Prostate gland (tissue), 2 donors: ENCODE results near the gene PRIMA1. TPM values are rescaled to one million over a fixed set of nuclear protein-coding genes. Genes with fewer than 3 reads are reported as not detected.

ENCODE experiments used
- DNase-seq: peaks from one replicate; pipeline ENCODE4 v3.0.0-alpha.2; 2019; ENCODE audit warnings: low spot score
- H3K27ac ChIP-seq, 2 donors: fragments of 200-600 bp; sonication (generic); 2 replicates each; pipeline ENCODE4 v1.5.1; 2017 to 2019
- H3K27me3 ChIP-seq: fragments of 200-600 bp; sonication (generic); replicated peaks from 2 replicates; pipeline ENCODE4 v1.5.1; 2019; ENCODE audit not compliant: insufficient read depth
- H3K36me3 ChIP-seq, 2 donors: fragments of 200-600 bp; sonication (generic); 1 replicate in 1 of 2; 2 replicates in 1 of 2; pipeline versions ENCODE4 v1.5.1 to v1.8.1; 2017 to 2019
- H3K4me1 ChIP-seq: fragments of 200-600 bp; sonication (generic); replicated peaks from 2 replicates; pipeline ENCODE4 v1.5.1; 2019
- H3K4me3 ChIP-seq, 2 donors: fragments of 200-600 bp; sonication (generic); 2 replicates each; pipeline ENCODE4 v1.5.1; 2017 to 2019
- H3K9me3 ChIP-seq: fragments of 200-600 bp; sonication (generic); 2 replicates; pipeline ENCODE4 v1.5.1; 2017
- POLR2A ChIP-seq: fragments of 450-650 bp; IDR thresholded peaks from one replicate; pipeline ENCODE4 v1.6.1; 2016; ENCODE audit warnings: antibody characterized with exemption, mild to moderate bottlenecking
- POLR2AphosphoS5 ChIP-seq: sonication (generic); formaldehyde crosslinking; IDR thresholded peaks from one replicate; pipeline ENCODE4 v1.6.1; 2017; ENCODE audit warnings: antibody characterized with exemption
- WGBS: methylation state at CpG from one replicate; pipeline ENCODE4 v1.1.5; 2018; 5-methylcytosine and 5-hydroxymethylcytosine counted together
- intact Hi-C: fragments of 100-400 bp; cut with DNase I; formaldehyde crosslinking; loops from one replicate; pipeline ENCODE4 v1.14.2; 2022
- total RNA-seq, 2 donors: library from RNA; depleted of rRNA; stranded (reverse); fragments of >200 nt; gene quantifications; one replicate each; pipeline ENCODE4 v1.1.0, GENCODE V29; 2016
- TF ChIP-seq, protein P1 (sequence below), 4 experiments: fragments of 200-600 bp in 2 of 4; fragments of 450-650 bp in 2 of 4; sonication (generic) in 2 of 4; IDR thresholded peaks; 1 replicate in 3 of 4; 2 replicates in 1 of 4; pipeline ENCODE4 v1.5.1; 2016 to 2019; ENCODE audit warnings: antibody characterized with exemption in 4 of 4, mild to moderate bottlenecking in 2 of 4, moderate library complexity in 2 of 4

The PRIMA1 gene
- total RNA-seq, 2 donors from 2014 or later, result 3.6 to 9.8 TPM

DNA sequence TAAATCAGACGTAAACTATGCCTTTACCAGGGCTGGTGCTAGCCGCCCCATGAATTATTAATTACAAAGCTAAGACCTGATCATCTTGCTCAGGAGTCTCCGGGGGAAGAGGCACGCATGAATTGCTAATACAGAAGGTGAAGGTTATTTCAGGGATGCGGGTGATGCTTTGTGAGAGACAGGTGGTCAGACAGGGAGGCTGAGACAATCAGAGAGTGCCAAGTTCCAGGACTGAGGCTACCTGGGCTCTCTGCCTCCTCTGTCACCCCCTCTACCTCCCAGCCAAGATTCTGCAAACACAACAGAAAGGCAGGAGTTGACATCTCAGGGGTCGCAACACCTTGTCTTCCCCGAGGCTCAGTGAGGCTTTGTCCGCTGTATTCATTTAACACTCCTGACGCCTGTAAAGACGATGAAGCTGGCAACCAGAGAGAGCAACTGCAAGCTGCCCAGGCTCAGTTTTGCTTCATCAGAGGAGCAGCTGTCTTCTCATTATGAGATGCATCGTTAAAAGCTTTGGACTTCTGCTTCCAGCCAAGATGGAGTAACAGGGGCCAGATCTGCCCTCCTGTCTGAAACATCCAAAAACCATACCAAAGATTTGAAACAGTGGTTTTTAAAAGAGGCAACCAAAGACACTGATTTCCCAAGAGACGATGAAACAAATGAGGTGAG lies 46.6 kb downstream of the PRIMA1 start:
- intact Hi-C loops, result no loop called here
- Histone ChIP-seq H3K4me1 (no peaks in the 10 kb centered on the region), H3K4me3 (no peak overlapping the region), H3K27ac (no peak overlapping the region), H3K27me3 (no peaks in the 10 kb centered on the region), H3K9me3 (no peaks in the 10 kb centered on the region), H3K36me3 (no peaks in the 10 kb centered on the region)
- no peak for DNase-seq
- TF ChIP-seq, protein P1, sequence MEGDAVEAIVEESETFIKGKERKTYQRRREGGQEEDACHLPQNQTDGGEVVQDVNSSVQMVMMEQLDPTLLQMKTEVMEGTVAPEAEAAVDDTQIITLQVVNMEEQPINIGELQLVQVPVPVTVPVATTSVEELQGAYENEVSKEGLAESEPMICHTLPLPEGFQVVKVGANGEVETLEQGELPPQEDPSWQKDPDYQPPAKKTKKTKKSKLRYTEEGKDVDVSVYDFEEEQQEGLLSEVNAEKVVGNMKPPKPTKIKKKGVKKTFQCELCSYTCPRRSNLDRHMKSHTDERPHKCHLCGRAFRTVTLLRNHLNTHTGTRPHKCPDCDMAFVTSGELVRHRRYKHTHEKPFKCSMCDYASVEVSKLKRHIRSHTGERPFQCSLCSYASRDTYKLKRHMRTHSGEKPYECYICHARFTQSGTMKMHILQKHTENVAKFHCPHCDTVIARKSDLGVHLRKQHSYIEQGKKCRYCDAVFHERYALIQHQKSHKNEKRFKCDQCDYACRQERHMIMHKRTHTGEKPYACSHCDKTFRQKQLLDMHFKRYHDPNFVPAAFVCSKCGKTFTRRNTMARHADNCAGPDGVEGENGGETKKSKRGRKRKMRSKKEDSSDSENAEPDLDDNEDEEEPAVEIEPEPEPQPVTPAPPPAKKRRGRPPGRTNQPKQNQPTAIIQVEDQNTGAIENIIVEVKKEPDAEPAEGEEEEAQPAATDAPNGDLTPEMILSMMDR (IDR thresholded peaks at IDR 0.05), result no peak
- TF ChIP-seq POLR2A (no peak), POLR2AphosphoS5 (no peak)
- 88% methylated on average over 12 of the region's 12 CpGs for WGBS

DNA sequence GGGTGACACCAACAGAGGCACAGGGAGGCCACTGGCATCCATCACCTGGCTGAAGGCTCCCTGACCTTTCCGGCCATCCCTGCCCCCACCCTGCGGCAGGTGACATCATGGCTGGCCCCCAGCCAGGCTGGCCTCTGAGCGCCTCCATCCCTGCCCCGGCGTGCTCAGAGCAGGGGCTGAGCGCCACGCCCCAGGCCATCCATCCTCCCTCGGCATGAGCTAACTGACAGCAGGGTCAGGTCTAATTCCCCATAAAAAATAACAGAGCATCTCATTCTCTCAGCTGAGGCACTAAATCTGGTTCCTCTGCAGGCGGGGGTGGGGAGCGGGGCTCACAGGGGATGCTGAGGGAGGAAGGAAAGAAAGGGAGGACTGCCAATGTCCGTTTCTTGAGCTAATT lies 50.7 kb downstream of the PRIMA1 start:
- Histone ChIP-seq H3K27ac (no peak overlapping the region), H3K4me3 (no peak overlapping the region), H3K9me3 (no peaks in the 10 kb centered on the region), H3K4me1 (no peaks in the 10 kb centered on the region), H3K36me3 (no peaks in the 10 kb centered on the region), H3K27me3 (no peaks in the 10 kb centered on the region)
- intact Hi-C loops, result no loop called here
- TF ChIP-seq POLR2A (no peak), POLR2AphosphoS5 (no peak)
- TF ChIP-seq, protein P1 (IDR thresholded peaks at IDR 0.05), result no peak
- DNase-seq, result no peak
- 81% methylated on average over 11 of the region's 11 CpGs for WGBS

DNA sequence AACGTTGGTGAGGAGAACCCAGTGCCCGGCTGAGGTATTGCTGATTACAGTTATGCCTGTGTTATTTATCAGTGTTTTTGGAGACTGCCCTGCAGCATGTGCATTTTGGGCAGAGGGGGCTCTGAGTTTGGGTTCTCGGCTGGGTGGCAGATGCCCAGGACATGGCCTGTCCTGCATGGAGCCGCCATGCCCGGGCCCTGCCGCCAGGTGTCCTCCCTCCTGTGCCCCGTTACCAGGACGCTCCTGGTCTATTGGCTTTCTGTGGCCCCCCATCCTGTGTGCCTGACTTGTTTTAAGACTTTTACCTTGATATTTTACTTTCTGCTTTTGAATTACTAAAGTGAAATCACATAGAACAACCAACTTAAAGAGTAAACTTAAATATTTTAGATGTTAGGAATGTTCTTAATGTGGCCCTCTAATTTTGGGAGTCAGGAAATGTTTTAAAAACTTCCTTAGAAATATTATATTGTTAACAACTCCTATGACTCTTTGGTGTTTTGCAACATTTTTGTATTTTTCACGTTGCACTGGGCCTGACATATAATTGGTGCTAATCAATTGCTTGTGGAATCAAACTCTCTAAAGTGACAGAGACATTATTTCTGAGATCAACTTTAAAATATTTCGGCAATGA lies 51.8 kb downstream of the PRIMA1 start:
- DNase-seq, result no peak
- 85% methylated on average over 10 of the region's 10 CpGs for WGBS

DNA sequence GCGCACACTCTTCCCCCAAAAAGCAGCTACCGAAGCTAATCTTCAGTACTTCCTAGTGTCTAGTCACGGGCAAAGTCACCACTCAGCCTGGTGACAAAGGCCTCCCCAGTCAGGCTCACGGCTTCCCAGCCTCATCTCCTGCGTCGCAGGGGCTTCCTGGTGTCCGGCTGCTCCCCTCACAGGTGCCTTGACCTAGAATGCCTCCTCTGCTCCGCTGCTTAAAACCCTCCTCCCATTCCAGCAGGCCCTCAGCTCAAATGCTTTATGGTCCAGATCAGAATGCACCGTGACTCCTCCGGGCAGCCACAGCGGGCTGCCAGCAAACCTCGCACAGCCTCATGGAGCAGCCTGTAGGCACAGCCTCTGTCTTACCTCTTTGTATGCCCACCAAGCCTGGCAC lies 53.1 kb downstream of the PRIMA1 start:
- TF ChIP-seq POLR2A (no peak), POLR2AphosphoS5 (no peak)
- TF ChIP-seq, protein P1 (IDR thresholded peaks at IDR 0.05), result no peak
- intact Hi-C loops, result no loop called here
- 87% methylated on average over 12 of the region's 12 CpGs for WGBS
- no peaks in the 10 kb centered on the region for H3K4me1 ChIP-seq
- no peak for DNase-seq
- no peak overlapping the region for H3K27ac ChIP-seq
- no peaks in the 10 kb centered on the region for H3K27me3 ChIP-seq
- H3K4me3 ChIP-seq, result no peak overlapping the region
- H3K36me3 ChIP-seq, result no peaks in the 10 kb centered on the region
- no peaks in the 10 kb centered on the region for H3K9me3 ChIP-seq

More for the DNA sequence above, 51.8 kb downstream of the PRIMA1 start:
- Histone ChIP-seq H3K4me1 (no peaks in the 10 kb centered on the region), H3K9me3 (no peaks in the 10 kb centered on the region), H3K27ac (no peak overlapping the region), H3K4me3 (no peak overlapping the region), H3K36me3 (no peaks in the 10 kb centered on the region), H3K27me3 (no peaks in the 10 kb centered on the region)
- intact Hi-C loops, result no loop called here
- TF ChIP-seq, protein P1 (IDR thresholded peaks at IDR 0.05), result peak in 2 of 4 experiments; percentile 21 to 39
- TF ChIP-seq POLR2AphosphoS5, result no peak
